Stomach (tissue), 9 donors: Measurements from ENCODE around the gene CDK5R2. TPM values are rescaled to one million over a fixed set of nuclear protein-coding genes. Genes with fewer than 3 reads are reported as not detected.

Source experiments
- DNase-seq, 2 donors: peaks; one replicate each; pipeline versions ENCODE4 v3.0.0 to v3.0.0-alpha.2; 2013 to 2019
- H3K27ac ChIP-seq, 5 donors: fragments of 200-600 bp in 4 of 5; sonication (generic) in 4 of 5; one replicate each; pipeline ENCODE4 v1.5.1; 2013 to 2019; ENCODE audit warnings: mild to moderate bottlenecking in 1 of 5, moderate library complexity in 1 of 5
- H3K27me3 ChIP-seq, 3 donors: fragments of 200-600 bp; sonication (generic); one replicate each; pipeline ENCODE4 v1.5.1; 2017 to 2019; ENCODE audit warnings: mixed run types in 1 of 3
- H3K36me3 ChIP-seq, 4 donors: fragments of 200-600 bp; sonication (generic); 1 replicate in 3 of 4; 2 replicates in 1 of 4; pipeline ENCODE4 v1.5.1; 2016 to 2019
- H3K4me1 ChIP-seq, 4 donors: fragments of 200-600 bp; sonication (generic); one replicate each; pipeline ENCODE4 v1.5.1; 2016 to 2019
- H3K4me3 ChIP-seq, 4 donors: fragments of 200-600 bp; sonication (generic) in 3 of 4; one replicate each; pipeline ENCODE4 v1.5.1; 2016 to 2019; ENCODE audit warnings: mild to moderate bottlenecking in 1 of 4
- H3K9me3 ChIP-seq, 4 donors: fragments of 200-600 bp; sonication (generic); one replicate each; pipeline ENCODE4 v1.5.1; 2016 to 2019
- EP300 ChIP-seq: sonication (generic); formaldehyde crosslinking; IDR thresholded peaks from one replicate; pipeline ENCODE4 v1.6.1; 2017; ENCODE audit warnings: antibody characterized with exemption
- POLR2A ChIP-seq, 4 donors: fragments of 450-650 bp; IDR thresholded peaks; one replicate each; pipeline ENCODE4 v1.6.1; 2016; ENCODE audit warnings: antibody characterized with exemption in 4 of 4, control low read depth in 2 of 4, mild to moderate bottlenecking in 1 of 4, moderate library complexity in 1 of 4
- POLR2AphosphoS5 ChIP-seq, 3 donors: sonication (generic); formaldehyde crosslinking; IDR thresholded peaks; one replicate each; pipeline ENCODE4 v1.6.1; 2016; ENCODE audit warnings: antibody characterized with exemption in 3 of 3
- WGBS, 5 donors: extraction: QIAGEN DNeasy Blood & Tissue Kit in 3 of 5; methylation state at CpG; one replicate each; pipeline versions ENCODE4 v1.1.5 to v1.1.7; 2013 to 2018; 5-methylcytosine and 5-hydroxymethylcytosine counted together
- intact Hi-C: fragments of 100-400 bp; cut with DNase I; formaldehyde crosslinking; loops from one replicate; pipeline ENCODE4 v1.15.1; 2023; ENCODE audit warnings: low total_unique reads
- polyA plus RNA-seq, 3 donors: library from polyadenylated mRNA; stranded (reverse); fragments of 200-250 nt; gene quantifications; one replicate each; pipeline ENCODE4 v1.2.3, GENCODE V29; 2013
- total RNA-seq, 5 donors: library from RNA; depleted of rRNA; stranded (reverse); fragments of >200 nt; gene quantifications; one replicate each; pipeline versions ENCODE4 v1.1.0 to v1.2.3, GENCODE V29; 2014 to 2016
- TF ChIP-seq, protein P1 (sequence below), 7 experiments: fragments of 450-650 bp in 4 of 7; fragments of 200-600 bp in 3 of 7; sonication (generic) in 3 of 7; IDR thresholded peaks; one replicate each; pipeline ENCODE4 v1.5.1; 2016 to 2019; ENCODE audit warnings: antibody characterized with exemption in 7 of 7, control low read depth in 2 of 7, mild to moderate bottlenecking in 1 of 7
- donor health status: healthy with polysubstance abuse.
- donor health status: Bipolar disorder and iron deficiency.
- donor health status: healthy.

The CDK5R2 gene
- total and polyA plus RNA-seq, 8 donors, result 0.20 to 0.58 (median 0.45) TPM; not detected in 2

DNA sequence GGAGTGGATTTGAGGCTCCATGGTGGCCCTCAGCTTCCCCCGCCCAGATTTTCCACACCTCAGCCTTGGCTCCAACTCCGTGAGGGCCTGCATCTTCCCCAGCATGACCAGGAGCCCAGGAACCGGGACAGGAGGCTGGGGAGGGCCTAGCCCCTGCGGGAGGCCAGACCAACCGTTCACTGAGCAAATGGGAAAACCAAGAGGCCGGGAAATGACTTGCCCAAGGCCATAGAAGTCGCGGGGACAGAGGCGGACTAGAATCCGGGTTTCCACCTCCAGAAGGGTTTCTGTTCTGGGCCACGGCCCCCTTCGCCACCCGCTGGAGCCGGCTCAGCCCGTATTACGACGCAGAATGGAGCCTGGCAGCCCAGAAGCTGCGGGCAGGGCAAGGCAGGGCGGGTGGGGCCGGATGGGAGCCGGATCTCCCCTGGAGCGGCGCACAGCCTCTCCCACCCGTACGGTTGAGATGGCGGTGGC, 41.7 kb downstream of the CDK5R2 start:
- TF ChIP-seq POLR2AphosphoS5 (IDR thresholded peaks at IDR 0.05), result no peak
- no peak for TF ChIP-seq EP300
- TF ChIP-seq POLR2A (IDR thresholded peaks at IDR 0.05), result no peak
- TF ChIP-seq, protein P1, sequence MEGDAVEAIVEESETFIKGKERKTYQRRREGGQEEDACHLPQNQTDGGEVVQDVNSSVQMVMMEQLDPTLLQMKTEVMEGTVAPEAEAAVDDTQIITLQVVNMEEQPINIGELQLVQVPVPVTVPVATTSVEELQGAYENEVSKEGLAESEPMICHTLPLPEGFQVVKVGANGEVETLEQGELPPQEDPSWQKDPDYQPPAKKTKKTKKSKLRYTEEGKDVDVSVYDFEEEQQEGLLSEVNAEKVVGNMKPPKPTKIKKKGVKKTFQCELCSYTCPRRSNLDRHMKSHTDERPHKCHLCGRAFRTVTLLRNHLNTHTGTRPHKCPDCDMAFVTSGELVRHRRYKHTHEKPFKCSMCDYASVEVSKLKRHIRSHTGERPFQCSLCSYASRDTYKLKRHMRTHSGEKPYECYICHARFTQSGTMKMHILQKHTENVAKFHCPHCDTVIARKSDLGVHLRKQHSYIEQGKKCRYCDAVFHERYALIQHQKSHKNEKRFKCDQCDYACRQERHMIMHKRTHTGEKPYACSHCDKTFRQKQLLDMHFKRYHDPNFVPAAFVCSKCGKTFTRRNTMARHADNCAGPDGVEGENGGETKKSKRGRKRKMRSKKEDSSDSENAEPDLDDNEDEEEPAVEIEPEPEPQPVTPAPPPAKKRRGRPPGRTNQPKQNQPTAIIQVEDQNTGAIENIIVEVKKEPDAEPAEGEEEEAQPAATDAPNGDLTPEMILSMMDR (IDR thresholded peaks at IDR 0.05), result no peak
- Histone ChIP-seq H3K4me3 (peak overlapping the region; percentile 35 to 49 (median 44)), H3K27me3 (peaks cover 19 to 100% (median 61%) of the 10 kb centered on the region in 3 donors), H3K9me3 (no peaks in the 10 kb centered on the region), H3K36me3 (no peaks in the 10 kb centered on the region), H3K4me1 (peaks cover 24 to 65% (median 55%) of the 10 kb centered on the region in 4 donors), H3K27ac (peak overlapping the region; percentile 88 to 96 (median 92))
- 2 to 5% (median 3%) methylated on average over 7 to 26 of the region's 26 CpGs for WGBS, 5 donors
- intact Hi-C loops, result no loop called here
- DNase-seq, result no peak

DNA sequence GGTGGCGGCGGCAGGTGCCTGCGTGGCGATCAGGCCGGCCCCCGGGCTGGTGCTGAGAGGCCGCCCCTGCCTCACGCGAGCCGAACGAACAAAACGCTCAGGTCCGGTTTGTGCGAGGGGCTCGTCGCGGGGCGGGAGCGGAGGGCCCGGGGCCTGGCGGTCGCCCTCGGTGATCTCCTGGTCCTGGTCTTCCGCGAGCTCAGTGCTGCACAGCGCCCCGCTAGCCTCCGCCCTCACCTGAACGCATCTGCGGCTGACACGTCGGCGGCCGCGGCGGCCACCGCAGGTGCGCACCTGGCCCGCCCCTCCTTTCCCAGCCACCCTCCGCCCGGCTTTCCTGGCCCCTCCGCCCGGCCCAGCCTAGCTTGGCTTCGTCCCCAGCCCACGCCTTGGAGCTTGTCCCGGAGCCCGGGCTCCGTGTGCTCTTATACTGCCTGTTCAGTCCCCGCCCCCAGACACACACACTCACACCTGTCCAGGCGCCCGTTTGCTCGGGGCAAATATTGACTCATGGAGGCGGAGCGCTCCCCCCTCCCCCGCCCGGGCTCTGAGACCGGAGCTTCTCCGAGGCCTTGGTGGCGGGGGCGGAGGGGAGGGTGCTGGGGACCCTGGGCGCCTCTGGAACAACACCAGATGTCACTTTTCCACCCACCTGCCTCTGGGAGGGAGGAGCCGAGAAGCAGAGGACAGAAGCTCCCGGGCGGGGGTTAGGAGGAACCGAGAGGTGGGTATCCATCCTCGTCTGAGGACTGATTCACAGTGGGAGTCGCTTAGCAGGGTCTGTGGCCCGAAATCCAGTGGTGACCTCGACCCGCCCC, 42.3 kb downstream of the CDK5R2 start:
- 1 to 2% (median 1%) methylated on average over 19 to 70 of the region's 70 CpGs for WGBS, 5 donors
- TF ChIP-seq, protein P1 (IDR thresholded peaks at IDR 0.05), result no peak
- TF ChIP-seq POLR2AphosphoS5 (IDR thresholded peaks at IDR 0.05) (peak in 2 of 3 donors; percentile 92 to 97), EP300 (no peak), POLR2A (IDR thresholded peaks at IDR 0.05) (peak in 2 of 4 donors; percentile 71 to 94)
- DNase-seq, result peak; percentile 95 to 96
- H3K9me3 ChIP-seq, result no peaks in the 10 kb centered on the region
- H3K36me3 ChIP-seq, result no peaks in the 10 kb centered on the region
- intact Hi-C loops, result no loop called here
- peaks cover 19 to 99% (median 54%) of the 10 kb centered on the region in 3 donors for H3K27me3 ChIP-seq
- peak overlapping the region; percentile 35 to 49 (median 44) for H3K4me3 ChIP-seq
- H3K4me1 ChIP-seq, result peaks cover 24 to 58% (median 49%) of the 10 kb centered on the region in 4 donors
- H3K27ac ChIP-seq, result peak overlapping the region; percentile 88 to 96 (median 92)

GRCh38 chr2:219002395-219003266, 43.2 kb downstream of the CDK5R2 start:
- peak; percentile 88 to 92 for DNase-seq

More at GRCh38 chr2:219002395-219003266, 43.2 kb downstream of the CDK5R2 start:
- intact Hi-C loops, result no loop called here
- peaks cover 19 to 98% (median 51%) of the 10 kb centered on the region in 3 donors for H3K27me3 ChIP-seq
- H3K36me3 ChIP-seq, result no peaks in the 10 kb centered on the region
- H3K4me3 ChIP-seq, result peak overlapping the region; percentile 35 to 49 (median 44)
- H3K27ac ChIP-seq, result peak overlapping the region; percentile 81 to 93 (median 89)
- no peaks in the 10 kb centered on the region for H3K9me3 ChIP-seq
- TF ChIP-seq POLR2AphosphoS5 (IDR thresholded peaks at IDR 0.05), result peak in 2 of 3 donors; percentile 39 to 48
- TF ChIP-seq POLR2A (IDR thresholded peaks at IDR 0.05), result no peak
- no peak for TF ChIP-seq EP300
- TF ChIP-seq, protein P1 (IDR thresholded peaks at IDR 0.05), result peak in 5 of 7 experiments; percentile 27 to 64 (median 49)
- WGBS, 5 donors, result 1 to 2% (median 1%) methylated on average over 43 to 72 of the region's 72 CpGs
- H3K4me1 ChIP-seq, result peaks cover 24 to 52% (median 43%) of the 10 kb centered on the region in 4 donors
